Aorta (tissue), 5 donors: ENCODE results near the gene KCNIP3. TPM values are rescaled to one million over a fixed set of nuclear protein-coding genes. Genes with fewer than 3 reads are reported as not detected.

Experiments used
- ATAC-seq: fragments of 200-7000 bp; cut with Tn5 transposase; one replicate; pipeline ENCODE4 v1.9.1; 2022; ENCODE audit warnings: moderate library complexity; ENCODE audit not compliant: low FRiP score
- DNase-seq, 2 donors: peaks; one replicate each; pipeline ENCODE4 v3.0.0-alpha.2; 2020
- H3K27ac ChIP-seq, 2 donors: one replicate each; pipeline ENCODE4 v1.5.1; 2013; ENCODE audit warnings: low read length in 2 of 2, mild to moderate bottlenecking in 2 of 2, moderate library complexity in 2 of 2, control low read depth in 1 of 2, inconsistent platforms in 1 of 2, low read depth in 1 of 2
- H3K27me3 ChIP-seq, 2 donors: one replicate each; pipeline ENCODE4 v1.6.1; 2013; ENCODE audit warnings: control low read depth in 1 of 2, low read length in 1 of 2, mild to moderate bottlenecking in 1 of 2, moderate library complexity in 1 of 2; ENCODE audit not compliant: insufficient read depth in 2 of 2, control insufficient read depth in 1 of 2
- H3K36me3 ChIP-seq, 2 donors: one replicate each; pipeline ENCODE4 v1.6.1; 2013; ENCODE audit warnings: control low read depth in 1 of 2, low read length in 1 of 2, mild to moderate bottlenecking in 1 of 2; ENCODE audit not compliant: insufficient read depth in 2 of 2, control insufficient read depth in 1 of 2
- H3K4me1 ChIP-seq, 2 donors: one replicate each; pipeline ENCODE4 v1.6.1; 2013; ENCODE audit warnings: low read length in 2 of 2, control low read depth in 1 of 2, mild to moderate bottlenecking in 1 of 2, moderate library complexity in 1 of 2; ENCODE audit not compliant: insufficient read depth in 2 of 2, control insufficient read depth in 1 of 2
- H3K4me3 ChIP-seq, 2 donors: one replicate each; pipeline ENCODE4 v1.5.1; 2013; ENCODE audit warnings: low read length in 2 of 2, control low read depth in 1 of 2, mild to moderate bottlenecking in 1 of 2
- H3K9me3 ChIP-seq: one replicate; pipeline ENCODE4 v1.6.1; 2013; ENCODE audit warnings: mild to moderate bottlenecking, low read length; ENCODE audit not compliant: control insufficient read depth
- WGBS, 2 donors: extraction: QIAGEN DNeasy Blood & Tissue Kit; methylation state at CpG; one replicate each; pipeline ENCODE4 v1.1.7; 2013; 5-methylcytosine and 5-hydroxymethylcytosine counted together
- intact Hi-C, 2 donors: fragments of 100-400 bp; cut with DNase I; formaldehyde crosslinking; loops; one replicate each; pipeline versions ENCODE4 v1.14.2 to v1.15.0; 2022
- polyA plus RNA-seq, 2 donors: library from polyadenylated mRNA; stranded (reverse); fragments of 200-250 nt; gene quantifications; one replicate each; pipeline ENCODE4 v1.2.3, GENCODE V29; 2013
- total RNA-seq, 2 donors: library from RNA; stranded (reverse); fragmentation: NEBNext Ultra II Directional; extraction: Animal tissue kit (Norgen Biotek cat#: 25700); gene quantifications; one replicate each; pipeline ENCODE4 v1.2.1, GENCODE V29; 2021
- donor health status: healthy with polysubstance abuse.
- donor health status: Bipolar disorder and iron deficiency.
- donor health status: DM: no; HTN: no; CAD: no.
- donor health status: DM: no; HTN: no; CAD: no.
- donor health status: DM: yes; HTN: yes; CAD: no.

Gene KCNIP3
- total and polyA plus RNA-seq, 4 donors = 2.9 to 10.7 (median 7.7) TPM

DNA sequence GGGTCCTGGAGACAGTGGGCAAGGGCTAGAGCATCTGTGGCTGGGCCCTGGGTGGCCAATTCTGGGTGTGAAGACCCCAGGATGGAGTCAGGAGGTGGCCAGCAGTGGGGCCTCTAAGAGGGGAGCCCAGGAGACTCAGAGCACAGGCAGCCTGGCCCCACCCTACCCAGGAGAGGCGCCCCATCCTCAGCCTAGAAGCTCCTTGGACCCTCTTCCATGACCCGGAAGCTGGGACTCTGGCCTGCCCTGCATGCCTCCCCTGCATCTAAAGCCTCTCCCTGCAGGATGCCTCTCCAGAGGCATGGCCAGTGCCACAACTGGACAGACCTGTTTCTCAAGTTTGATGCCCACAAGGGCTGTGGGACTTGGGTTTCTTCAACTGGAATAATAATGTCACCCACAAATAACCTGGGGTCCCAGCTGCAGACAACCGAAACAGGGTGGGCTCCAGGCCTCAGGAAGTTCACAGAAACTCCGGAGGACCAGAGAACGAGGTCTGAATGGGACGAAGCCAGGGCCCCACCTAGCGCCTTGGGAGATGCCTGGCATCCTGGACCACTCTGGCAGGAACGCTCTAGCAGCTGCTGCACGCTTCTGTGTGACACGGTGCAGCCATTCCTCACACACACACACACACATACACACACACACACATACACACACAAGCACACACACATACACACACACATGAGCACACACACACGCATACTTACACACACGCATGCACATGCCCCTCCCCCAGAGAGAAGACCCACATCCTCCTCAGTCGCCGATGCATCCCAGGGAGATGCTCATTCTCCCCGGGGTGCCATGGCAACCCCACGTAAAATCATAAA, 16.4 kb downstream of the KCNIP3 start:
- 92 to 94% methylated on average over 16 of the region's 16 CpGs for WGBS, 2 donors
- H3K27ac ChIP-seq = no peak overlapping the region
- H3K4me3 ChIP-seq = no peak overlapping the region
- no peaks in the 10 kb centered on the region for H3K36me3 ChIP-seq
- ATAC-seq (no peak), DNase-seq (no peak)
- H3K9me3 ChIP-seq = no peaks in the 10 kb centered on the region
- H3K27me3 ChIP-seq = no peaks in the 10 kb centered on the region
- intact Hi-C loops = loop anchor here in 1 of 2 donors (10.0 kb wide), 1 partner anchor 119 kb away; no protein-coding TSS in a partner anchor
- no peaks in the 10 kb centered on the region for H3K4me1 ChIP-seq

DNA sequence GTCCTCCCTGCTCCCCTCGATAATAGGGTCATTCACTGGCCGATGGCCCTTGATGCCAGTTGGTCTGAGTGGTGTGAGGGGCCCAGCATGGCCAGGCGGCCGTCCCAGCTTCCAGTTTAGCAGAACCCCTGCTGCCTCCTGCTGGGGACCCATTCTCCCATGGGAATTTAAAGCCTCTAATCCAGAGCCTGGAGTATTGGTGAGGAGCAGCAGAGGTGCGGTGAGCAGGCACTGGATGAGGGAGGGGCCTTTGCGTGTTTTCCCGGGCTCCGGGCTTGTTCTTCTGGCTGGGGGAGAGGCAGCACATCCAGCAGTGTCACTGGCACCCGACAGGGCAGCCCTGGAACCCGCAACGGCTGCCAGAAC, 17.4 kb downstream of the KCNIP3 start:
- no peak overlapping the region for H3K4me3 ChIP-seq
- no peaks in the 10 kb centered on the region for H3K4me1 ChIP-seq
- WGBS, 2 donors = 86 to 89% methylated on average over 11 of the region's 11 CpGs
- intact Hi-C loops = loop anchor here in 1 of 2 donors (10.0 kb wide), 1 partner anchor 120 kb away; no protein-coding TSS in a partner anchor
- H3K36me3 ChIP-seq = no peaks in the 10 kb centered on the region
- H3K27me3 ChIP-seq = no peaks in the 10 kb centered on the region
- no peaks in the 10 kb centered on the region for H3K9me3 ChIP-seq
- no peak overlapping the region for H3K27ac ChIP-seq
- DNase-seq (peak in 1 of 2 donors; percentile 30), ATAC-seq (no peak)

DNA sequence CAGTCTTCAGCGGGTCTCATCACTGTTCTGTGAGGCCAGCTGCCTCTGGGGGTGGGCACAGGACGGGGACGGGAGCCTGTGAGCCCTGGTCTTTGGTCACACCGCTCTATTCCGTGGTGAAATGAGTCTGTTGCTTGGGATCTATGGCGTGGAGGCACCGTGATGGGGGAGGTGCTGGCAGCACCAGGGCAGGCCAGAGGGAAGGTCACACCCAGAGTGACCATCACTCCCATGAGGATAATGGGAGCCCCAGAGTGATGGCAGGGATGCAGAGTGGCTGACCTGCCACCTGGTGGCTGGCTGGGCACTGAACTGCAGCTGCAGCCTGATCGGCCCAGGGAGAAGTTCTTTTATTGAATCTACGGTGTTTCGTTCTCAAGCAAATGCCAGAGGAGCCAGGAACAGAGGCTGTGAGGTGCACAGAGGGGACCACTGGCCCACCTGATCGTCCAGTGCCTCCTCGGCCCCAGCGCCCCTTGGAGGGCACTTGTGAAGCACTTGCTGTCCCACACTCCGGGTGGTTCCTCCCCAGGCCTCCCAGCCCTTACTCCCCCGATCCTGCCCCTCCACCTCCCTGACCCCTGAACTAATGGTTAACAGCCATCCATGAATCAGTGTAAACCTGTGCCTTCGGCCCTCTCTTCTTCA, 17.9 kb downstream of the KCNIP3 start:
- intact Hi-C loops = loop anchor here in 1 of 2 donors (10.0 kb wide), 1 partner anchor 120 kb away; no protein-coding TSS in a partner anchor
- Histone ChIP-seq H3K36me3 (no peaks in the 10 kb centered on the region), H3K9me3 (no peaks in the 10 kb centered on the region), H3K27ac (no peak overlapping the region), H3K27me3 (no peaks in the 10 kb centered on the region), H3K4me3 (no peak overlapping the region), H3K4me1 (no peaks in the 10 kb centered on the region)
- DNase-seq (peak in 1 of 2 donors; percentile 30), ATAC-seq (no peak)
- 77 to 82% methylated on average over 16 of the region's 16 CpGs for WGBS, 2 donors

DNA sequence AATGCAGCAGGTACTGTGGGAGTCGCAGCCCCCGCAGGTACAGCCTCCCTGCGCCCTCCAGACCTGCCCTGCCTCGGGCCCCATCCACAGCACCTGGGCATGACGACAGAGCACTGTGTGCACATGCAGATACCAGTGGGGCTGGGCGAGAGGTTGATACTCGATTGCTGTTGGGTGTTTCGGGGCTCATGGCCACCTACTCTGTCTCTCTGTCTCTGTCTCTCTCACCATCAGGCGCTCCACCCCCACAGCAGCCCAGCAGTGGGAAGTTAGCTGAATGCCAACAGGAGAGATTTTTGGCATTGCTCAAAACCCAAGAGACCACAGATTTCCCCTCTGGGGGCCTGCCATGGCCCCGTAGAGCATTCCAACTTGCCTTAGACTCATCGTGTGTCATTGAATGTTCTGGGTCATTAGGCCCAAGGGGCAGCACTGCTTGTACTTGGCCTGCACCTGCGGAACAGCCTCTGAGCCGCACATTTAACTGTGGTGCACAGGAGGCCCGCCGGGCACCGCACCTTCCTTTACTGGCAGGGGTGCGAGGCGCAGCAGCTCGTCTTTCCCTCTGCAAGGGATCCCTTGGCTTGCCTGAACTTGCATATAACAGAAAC, 18.8 kb downstream of the KCNIP3 start:
- H3K36me3 ChIP-seq = no peaks in the 10 kb centered on the region
- H3K27ac ChIP-seq = no peak overlapping the region
- DNase-seq = peak in 1 of 2 donors; percentile 24
- H3K27me3 ChIP-seq = no peaks in the 10 kb centered on the region
- no peak for ATAC-seq
- H3K4me1 ChIP-seq = no peaks in the 10 kb centered on the region
- H3K9me3 ChIP-seq = no peaks in the 10 kb centered on the region
- intact Hi-C loops = loop anchor here in 1 of 2 donors (10.0 kb wide), 1 partner anchor 121 kb away; no protein-coding TSS in a partner anchor
- no peak overlapping the region for H3K4me3 ChIP-seq
- 70 to 79% methylated on average over 19 of the region's 19 CpGs for WGBS, 2 donors

DNA sequence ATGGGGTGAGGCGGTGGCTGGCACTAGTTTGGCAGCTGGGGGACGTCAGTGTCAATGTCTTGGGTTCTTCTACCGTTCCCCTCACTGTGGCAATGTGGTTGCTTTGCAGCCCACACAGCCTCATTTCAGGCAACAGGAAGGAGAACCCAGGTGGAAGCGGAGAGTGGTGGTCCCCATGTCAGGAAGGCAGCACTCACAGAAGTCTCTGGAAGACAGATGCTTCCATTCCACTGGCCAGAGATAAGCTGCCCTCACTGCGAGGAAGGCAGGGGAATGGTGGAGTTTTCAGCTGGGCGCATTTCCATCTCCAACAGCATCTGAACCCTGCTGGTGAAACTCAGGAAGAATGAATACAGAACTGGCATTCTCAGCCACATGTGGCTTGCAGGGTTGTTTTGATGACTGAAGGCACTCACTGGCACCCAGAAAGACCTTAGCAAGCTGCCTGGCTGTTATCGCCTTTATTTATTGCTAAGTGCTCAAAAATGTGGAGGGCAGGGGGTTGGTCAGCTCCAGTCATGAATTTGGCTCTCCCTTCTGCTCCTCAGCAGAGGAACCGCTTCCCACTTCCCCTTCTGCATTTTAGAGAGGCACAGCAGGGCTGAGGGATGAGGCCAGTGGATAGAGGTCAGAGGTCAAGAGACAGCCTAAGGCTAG, 19.4 kb downstream of the KCNIP3 start:
- ATAC-seq (no peak), DNase-seq (no peak)
- H3K27ac ChIP-seq = no peak overlapping the region
- H3K4me1 ChIP-seq = no peaks in the 10 kb centered on the region
- WGBS, 2 donors = 33 to 37% methylated on average over 8 of the region's 8 CpGs
- H3K4me3 ChIP-seq = no peak overlapping the region
- intact Hi-C loops = loop anchor here in 1 of 2 donors (10.0 kb wide), 1 partner anchor 122 kb away; no protein-coding TSS in a partner anchor
- no peaks in the 10 kb centered on the region for H3K27me3 ChIP-seq
- no peaks in the 10 kb centered on the region for H3K36me3 ChIP-seq
- no peaks in the 10 kb centered on the region for H3K9me3 ChIP-seq

DNA sequence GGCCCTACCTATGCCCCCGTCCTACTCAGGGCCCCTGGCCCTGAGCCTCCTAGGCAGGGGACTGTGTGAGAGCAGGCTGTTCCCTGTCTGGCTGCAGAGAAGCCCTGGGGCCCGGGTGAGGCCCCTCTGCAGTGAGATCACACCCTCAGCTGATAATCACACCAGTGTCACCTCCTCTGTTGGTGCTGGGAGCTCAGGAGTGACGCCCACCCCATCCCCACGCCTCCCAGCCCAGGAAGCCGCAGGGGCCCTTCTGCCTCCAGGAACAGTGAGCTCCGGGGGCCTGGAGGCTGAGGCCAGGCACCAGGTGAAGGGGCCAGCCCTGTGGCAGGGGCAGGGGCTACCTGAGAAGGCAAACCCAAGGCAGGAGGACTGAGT, 20.0 kb downstream of the KCNIP3 start:
- no peaks in the 10 kb centered on the region for H3K27me3 ChIP-seq
- no peaks in the 10 kb centered on the region for H3K4me1 ChIP-seq
- no peaks in the 10 kb centered on the region for H3K36me3 ChIP-seq
- no peaks in the 10 kb centered on the region for H3K9me3 ChIP-seq
- intact Hi-C loops = loop anchor here in 1 of 2 donors (10.0 kb wide), 1 partner anchor 122 kb away; no protein-coding TSS in a partner anchor
- no peak overlapping the region for H3K27ac ChIP-seq
- H3K4me3 ChIP-seq = no peak overlapping the region
- DNase-seq = no peak
- no peak for ATAC-seq
- 57 to 71% methylated on average over 6 of the region's 6 CpGs for WGBS, 2 donors

DNA sequence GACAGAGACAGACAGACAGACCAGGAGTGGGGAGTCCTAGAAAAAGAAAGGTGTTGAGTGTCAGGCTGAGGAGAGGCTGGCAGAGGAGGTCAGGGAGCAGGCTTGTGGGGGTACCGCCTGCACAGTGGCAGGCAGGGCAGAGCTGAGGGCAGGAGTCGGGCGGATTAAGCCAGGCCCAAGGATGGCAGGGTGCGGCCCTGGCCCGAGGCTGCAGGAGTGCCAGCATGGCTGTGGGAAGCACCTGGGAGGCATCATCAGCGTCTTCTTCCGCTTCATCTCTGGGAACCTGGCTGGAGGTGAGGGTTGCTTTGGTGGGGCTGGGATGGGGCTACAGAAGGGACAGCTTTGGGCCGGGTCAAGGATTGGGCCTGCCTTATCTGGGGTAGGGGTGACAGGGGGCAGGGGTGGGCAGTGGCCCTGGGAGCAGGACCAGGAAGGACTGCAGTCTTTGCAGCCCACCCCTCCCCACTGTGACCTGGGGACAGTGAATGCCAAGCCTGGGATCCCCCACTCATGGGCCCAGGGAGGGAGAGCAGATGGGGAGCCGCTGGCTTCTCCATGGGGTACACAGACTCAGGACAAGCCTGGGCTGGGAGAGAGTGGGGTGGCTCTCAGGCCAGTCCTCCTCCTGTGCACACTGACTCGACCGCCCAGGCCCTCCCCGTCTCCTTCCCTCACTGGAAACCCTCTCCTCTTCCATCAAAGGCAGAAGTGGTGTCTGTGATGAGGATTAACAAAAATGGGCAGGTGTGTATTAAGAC, 20.7 kb downstream of the KCNIP3 start:
- intact Hi-C loops = loop anchor here in 1 of 2 donors (10.0 kb wide), 1 partner anchor 123 kb away; no protein-coding TSS in a partner anchor

More for the DNA sequence above, 20.7 kb downstream of the KCNIP3 start:
- Histone ChIP-seq H3K27me3 (no peaks in the 10 kb centered on the region), H3K4me1 (no peaks in the 10 kb centered on the region), H3K4me3 (no peak overlapping the region), H3K27ac (no peak overlapping the region), H3K36me3 (no peaks in the 10 kb centered on the region), H3K9me3 (no peaks in the 10 kb centered on the region)
- WGBS, 2 donors = 96 to 97% methylated on average over 12 of the region's 12 CpGs
- no peak for DNase-seq
- no peak for ATAC-seq
